C4-2B (cell line): ENCODE measurements around the gene FUBP3.

Experiments
- CTCF ChIP-seq: fragments of 450-650 bp; conservative IDR thresholded peaks from 2 replicates; pipeline ENCODE4 v1.5.1; 2017; ENCODE audit warnings: mild to moderate bottlenecking
- ZFX ChIP-seq: fragments of 450-650 bp; IDR thresholded peaks from 2 replicates; pipeline ENCODE4 v1.6.1; 2017

- TF ChIP-seq CTCF (no peak), ZFX (no peak)
Measured at GRCh38 chr9:130537346-130538050, 41.9 kb upstream of the FUBP3 start.
